ENCODE measurements around the gene ATOH8.

Gene ATOH8

GRCh38 chr2:85736456-85737355 is 17.1 kb upstream of the ATOH8 start:
- DNase-seq (ENCODE audit: low read depth), result no peak

GRCh38 chr2:85737481-85737880 is 16.3 kb upstream of the ATOH8 start:
- DNase-seq (ENCODE audit: low read depth), result no peak

DNA sequence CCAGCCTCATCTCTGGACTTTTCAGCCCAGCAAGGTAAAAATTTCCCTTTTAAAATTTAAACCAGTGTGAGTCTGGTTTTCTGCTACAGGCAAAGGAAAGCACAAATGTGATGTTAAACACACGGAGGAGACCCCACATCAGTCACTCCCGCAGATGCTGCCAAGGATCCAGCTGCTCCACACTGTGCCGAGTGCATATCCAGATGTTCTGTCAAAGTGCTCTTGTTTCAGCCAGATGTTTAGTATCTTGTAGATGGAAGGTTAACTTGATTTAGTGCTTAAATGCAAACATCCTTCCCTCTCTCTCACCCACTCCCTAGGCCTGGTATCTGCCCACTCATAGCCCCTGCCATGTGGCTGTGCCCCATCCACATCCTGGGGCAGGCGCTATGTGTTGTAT is 15.8 kb upstream of the ATOH8 start:
- no peak for DNase-seq (ENCODE audit: low read depth)

DNA sequence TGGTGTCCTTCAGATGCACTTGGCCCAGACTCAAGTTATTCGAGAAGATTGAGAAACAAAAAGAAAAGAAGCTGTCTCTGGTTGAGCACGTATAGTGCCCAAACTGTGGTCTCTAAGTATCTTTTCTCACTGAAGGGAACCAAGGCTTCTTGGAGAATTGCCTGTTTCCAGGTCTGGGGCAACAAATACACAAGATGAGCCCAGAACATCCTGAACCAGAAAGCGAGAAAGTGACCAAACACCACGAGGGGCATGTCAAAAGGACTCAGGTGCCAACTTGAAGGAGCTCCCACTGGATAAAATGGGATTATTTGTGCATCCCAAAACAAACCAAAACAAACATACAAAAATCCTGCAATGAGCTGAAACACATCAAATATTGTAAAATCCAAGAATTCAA is 13.6 kb upstream of the ATOH8 start:
- DNase-seq (ENCODE audit: low read depth), result no peak

DNA sequence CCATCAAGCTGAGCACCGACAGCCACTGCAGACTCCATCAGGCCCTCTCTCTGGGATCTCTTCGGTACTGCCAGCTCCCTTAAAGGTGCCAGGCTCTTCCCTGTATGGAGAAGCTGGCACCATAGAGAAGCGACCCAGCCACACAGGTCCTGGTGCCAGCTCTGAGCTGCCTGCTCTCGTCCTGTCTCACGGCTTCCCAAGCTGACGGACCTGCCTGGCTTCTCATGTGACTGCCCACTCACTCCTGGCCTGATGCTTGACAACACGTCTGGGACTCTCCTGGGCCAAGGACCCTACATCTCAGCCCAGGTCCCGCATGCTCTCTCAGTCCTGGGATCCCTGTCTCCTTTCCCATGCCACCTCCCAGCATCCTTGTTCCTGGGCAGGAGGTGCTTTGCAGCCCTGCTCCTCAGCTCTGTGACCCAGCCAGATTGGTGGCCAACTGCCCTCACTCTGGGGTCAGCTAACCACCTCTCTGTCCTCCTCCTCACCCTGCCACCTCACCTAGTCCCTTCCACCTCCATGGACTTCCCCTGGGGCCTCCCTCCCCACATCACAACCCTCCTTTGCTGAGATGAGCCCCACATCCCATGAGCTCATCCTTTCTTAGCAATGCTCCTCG is 12.5 kb upstream of the ATOH8 start:
- no peak for DNase-seq (ENCODE audit: low read depth)

DNA sequence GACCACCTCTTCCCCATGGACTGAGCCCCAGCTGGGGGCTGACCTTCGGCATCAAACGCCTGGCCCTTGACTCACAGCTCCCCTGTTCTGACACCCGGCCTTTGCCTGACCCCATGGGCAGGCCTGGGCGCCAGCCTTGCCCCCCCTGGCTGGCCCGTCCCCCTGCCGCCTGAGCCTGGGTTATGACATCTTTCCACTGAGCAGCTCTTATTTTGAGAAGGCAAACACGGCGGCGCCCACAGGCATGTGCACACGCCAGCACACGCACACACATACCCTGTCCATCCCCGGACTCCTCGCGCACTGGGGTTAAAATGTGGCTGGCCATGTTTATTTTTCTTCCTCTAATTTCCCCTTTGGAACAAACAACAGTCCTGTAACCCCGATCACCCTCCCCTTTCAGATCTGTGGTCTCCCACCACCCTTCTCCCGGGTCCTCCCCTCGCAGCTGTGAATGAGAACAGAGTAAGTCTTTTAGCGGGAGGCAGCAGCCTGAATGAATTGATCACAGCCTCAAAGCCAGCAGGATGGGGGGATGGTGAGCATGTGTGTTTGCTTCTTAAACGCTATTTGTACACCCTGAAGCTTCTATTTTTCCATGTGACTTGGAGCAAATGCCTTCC is 11.8 kb upstream of the ATOH8 start:
- DNase-seq (ENCODE audit: low read depth), result no peak

GRCh38 chr2:85743304-85743978 is 10.3 kb upstream of the ATOH8 start:
- no peak for DNase-seq (ENCODE audit: low read depth)

DNA sequence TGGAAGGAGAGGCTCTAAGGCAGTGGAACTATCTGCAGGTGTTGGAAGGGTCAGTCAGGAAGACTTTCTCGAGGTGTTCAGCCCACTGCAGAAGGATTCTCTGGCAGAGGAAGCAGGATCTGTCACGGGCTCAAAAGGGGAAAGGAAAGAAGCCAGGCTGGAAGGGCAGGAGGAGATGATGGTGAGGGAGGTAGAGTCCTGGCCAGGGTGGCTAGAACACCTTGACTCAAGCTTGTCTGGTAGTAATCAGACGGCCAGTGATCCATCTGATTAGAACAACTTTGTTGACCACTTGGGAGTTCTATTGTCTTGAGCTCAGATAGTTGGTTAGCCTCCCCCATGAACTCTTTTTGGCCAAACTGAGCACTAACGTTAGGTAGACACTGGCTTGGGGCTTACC is 9.7 kb upstream of the ATOH8 start:
- no peak for DNase-seq (ENCODE audit: low read depth)

- DNase-seq (ENCODE audit: low read depth), result no peak
Measured at GRCh38 chr2:85744741-85745601, 8.8 kb upstream of the ATOH8 start.

DNA sequence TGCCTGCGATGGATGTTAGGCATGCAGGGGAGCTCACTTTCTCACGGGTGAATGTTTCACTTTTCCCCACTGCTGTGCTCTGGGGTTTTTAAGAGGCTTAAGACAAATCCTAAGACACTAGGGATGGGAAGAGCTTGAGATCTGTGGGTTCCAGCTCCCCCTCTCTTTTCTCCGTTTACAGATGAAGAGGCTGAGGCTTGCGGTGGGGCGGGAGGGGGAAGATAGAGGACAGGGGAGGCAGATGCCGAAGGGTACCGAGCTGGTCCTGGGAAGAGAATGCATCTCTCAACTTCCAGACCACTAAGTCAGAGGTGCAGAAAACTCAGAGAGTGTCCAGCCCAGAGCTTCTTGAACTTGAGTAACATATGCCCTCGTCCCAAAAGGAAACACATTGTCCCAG is 8.2 kb upstream of the ATOH8 start:
- DNase-seq (ENCODE audit: low read depth), result no peak

DNA sequence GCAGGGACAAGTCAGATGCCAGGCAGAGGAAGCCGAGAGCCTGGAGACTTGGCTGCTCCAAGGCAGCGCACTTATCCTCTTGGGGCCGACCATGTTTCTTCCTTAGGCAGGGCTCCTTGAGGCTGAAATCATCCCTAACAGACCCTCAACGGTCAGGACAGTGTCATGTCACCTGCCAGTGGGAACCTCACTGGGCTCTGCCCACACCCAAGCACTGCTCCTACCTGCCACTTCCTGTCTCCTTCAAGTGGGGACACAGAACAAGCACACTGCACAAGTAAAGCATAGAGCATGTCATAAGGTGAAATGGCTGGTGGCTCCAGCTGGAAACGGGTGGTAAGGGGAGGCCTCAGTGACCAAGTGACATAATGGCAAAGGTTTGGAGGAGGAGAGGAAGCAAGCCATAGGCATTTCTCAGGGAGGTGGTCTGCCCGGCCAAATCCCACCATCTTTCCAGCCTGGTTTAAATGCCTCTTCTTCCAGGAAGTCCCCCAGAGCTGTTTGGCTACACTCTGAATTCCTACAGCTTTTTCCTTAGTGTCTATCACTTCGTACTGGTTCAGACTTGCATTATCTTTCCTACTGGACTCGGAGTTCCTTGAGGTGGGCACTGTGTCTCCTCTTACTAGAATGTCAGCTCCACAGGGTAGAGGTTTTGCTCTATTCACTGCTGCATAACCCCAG is 7.3 kb upstream of the ATOH8 start:
- DNase-seq (ENCODE audit: low read depth), result no peak

GRCh38 chr2:85747441-85747840 is 6.3 kb upstream of the ATOH8 start:
- no peak for DNase-seq (ENCODE audit: low read depth)

GRCh38 chr2:85748039-85748734 is 5.6 kb upstream of the ATOH8 start:
- no peak for DNase-seq (ENCODE audit: low read depth)

DNA sequence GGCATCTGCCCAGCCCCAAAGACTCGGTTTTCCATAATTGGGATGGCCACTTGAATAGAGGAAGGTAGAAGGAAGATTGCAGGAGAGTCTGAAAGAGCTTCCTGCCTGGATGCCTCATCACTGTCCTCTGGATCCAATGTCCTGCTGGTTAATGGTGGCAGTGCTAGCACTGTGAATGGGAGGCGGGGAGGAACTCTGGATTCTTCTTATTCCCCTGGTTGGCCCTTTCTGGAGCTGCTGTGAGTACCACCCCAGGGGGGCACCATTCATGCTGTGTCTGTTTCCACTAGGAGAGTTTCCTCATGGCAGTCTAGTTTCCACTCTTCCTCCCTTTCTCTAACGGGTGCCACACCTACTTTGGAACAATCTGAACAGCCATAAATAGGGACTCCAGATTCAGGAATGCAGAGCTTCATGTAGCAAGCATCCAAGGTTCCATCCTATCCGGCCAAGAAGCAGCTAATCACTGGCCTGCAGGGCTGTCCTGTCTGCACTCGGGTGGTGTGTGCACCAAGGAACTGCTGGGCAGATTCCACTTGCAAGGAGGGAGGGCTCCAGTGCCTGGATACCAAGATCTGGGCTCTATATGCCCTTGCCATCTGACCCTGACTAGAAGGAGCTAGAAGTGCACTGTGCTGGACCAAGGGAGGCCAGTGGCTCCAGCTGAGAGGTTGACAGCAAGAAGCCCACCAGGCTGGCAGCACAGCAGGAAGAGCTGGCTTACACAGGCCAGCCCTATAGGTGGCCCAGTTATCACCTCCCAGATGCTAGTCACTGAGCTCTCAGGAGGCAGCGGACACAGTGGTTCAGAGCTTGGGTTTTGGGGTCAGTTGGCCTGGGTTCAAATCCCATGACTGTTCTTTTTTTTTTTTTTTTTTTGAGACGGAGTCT is 4.6 kb upstream of the ATOH8 start:
- DNase-seq (ENCODE audit: low read depth), result no peak

DNA sequence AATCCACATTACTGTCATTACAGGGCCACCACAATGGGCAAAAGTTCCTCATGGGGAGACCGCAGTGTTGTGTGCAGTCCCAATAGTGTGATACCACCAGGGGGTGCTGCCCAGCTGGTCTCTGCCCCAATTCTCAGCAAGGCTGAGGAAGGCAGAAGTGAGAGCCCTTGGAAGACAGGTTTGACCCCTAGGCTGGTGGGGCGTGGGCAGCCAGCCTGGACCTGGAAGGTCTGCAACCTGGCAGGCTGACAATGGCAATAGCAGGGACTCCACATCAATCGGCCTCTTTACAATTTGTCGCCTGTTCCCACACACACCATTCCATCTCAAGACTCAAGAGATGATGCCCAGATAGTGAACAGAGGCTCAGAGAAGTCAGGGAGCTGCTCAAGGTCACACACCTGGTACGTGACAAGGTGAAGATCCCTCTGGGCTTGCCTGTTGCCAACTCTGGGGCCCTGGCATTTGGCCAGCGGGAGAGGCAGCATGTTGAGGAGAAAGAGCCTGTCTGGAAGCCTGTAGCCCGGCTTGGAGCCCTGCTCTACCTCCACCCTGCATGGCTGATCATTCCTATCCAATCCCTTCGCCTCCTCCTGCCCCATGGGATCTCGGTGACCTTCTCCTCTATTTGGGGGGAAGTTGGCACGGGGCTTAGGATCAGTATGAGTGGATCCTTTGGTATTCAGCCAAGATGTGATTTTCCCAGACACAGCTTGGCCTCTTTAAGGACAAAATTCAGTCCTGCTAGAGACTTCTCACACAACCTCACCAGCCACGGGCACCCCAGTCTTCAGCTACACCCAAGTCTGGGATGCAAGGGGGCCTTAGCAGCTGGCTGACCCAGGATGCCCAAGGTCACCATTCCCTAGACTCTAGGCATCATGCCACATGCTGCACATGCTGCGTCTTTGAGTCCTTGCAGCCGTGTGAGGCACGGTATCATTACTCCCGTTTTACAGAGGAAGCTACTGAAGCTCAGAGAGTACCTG is 2.9 kb upstream of the ATOH8 start:
- DNase-seq (ENCODE audit: low read depth), result peak; percentile 24

GRCh38 chr2:85751627-85752026 is 2.2 kb upstream of the ATOH8 start:
- no peak for DNase-seq (ENCODE audit: low read depth)

DNA sequence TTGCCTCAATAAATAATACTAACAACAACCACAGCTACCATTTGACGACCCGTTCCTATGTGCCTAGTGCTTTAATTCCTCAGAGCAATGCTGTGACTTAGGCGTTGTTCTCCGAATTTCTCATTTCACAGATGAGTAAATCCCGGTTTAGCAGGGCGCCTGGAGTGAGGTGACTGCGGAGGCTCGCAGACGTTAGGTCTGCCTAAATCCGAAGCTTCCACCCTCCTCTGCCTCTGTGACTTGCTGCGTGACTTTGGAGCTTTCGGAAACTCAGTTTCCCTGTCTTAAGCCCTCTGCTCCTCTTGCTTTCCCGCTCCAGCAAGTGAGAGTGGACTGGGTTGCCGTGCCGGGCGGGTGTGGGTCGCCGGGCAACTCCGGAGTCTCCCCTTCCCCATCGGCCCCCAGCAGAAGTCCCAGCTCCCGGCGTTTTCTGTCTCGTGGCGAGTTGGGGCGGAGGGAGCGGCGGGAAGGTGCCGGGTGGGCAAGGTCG is 711 bp upstream of the ATOH8 start:
- no peak for DNase-seq (ENCODE audit: low read depth)
